Erythroblast (primary cell): ENCODE measurements around the gene MMRN2.

Source experiments
- GATA1 ChIP-seq: IDR thresholded peaks from 2 replicates; pipeline ENCODE4 v1.6.1; 2011; ENCODE audit warnings: low read depth, mild to moderate bottlenecking, control low read depth, low read length, moderate library complexity
- POLR2A ChIP-seq: IDR thresholded peaks from 2 replicates; pipeline ENCODE4 v1.6.1; 2011; ENCODE audit warnings: mild to moderate bottlenecking, low read length

DNA sequence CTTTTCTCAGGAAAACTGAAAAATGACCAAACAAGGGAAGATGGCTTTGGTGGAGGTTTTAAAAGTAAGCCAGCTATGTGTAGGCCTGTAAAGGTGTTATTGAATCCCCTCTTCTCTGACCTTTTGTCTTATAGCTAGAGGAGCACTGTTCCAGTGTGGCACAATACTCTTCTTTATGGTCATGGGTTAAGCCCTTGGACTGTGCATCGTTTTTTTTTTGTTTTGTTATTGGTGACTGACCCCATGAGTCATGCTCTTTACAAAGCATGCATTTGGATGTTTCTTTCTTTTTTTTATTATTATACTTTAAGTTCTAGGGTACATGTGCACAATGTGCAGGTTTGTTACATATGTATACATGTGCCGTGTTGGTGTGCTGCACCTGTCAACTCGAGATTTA lies 43.1 kb upstream of the MMRN2 start:
- TF ChIP-seq POLR2A: no peak
- no peak for TF ChIP-seq GATA1
